HepG2 (cell line): ENCODE measurements around the gene TULP4. TPM values are rescaled to one million over a fixed set of nuclear protein-coding genes. Genes with fewer than 3 reads are reported as not detected.

Experiments used
- ARNT2 ChIP-seq: sonication (generic); formaldehyde crosslinking; IDR thresholded peaks from 2 replicates; pipeline ENCODE4 v1.8.0; 2022; ENCODE audit warnings: mild to moderate bottlenecking, low read depth, missing genetic modification reagents, moderate library complexity
- CHCHD3 ChIP-seq: sonication (generic); formaldehyde crosslinking; IDR thresholded peaks from 2 replicates; pipeline ENCODE4 v1.8.0; 2022; ENCODE audit warnings: mild to moderate bottlenecking, missing genetic modification reagents, moderate library complexity
- DRAP1 ChIP-seq: IDR thresholded peaks from 2 replicates; pipeline ENCODE4 v1.6.1; 2016; ENCODE audit warnings: missing genetic modification reagents, missing compliant biosample characterization
- ELF3 ChIP-seq: IDR thresholded peaks from 2 replicates; pipeline ENCODE4 v1.6.1; 2016; ENCODE audit warnings: missing genetic modification reagents, missing compliant biosample characterization
- FOXA3 ChIP-seq: IDR thresholded peaks from 2 replicates; pipeline ENCODE4 v1.6.1; 2016; ENCODE audit warnings: missing genetic modification reagents, missing compliant biosample characterization
- GABPB1 ChIP-seq: IDR thresholded peaks from 2 replicates; pipeline ENCODE4 v1.6.1; 2016; ENCODE audit warnings: mild to moderate bottlenecking, missing genetic modification reagents, moderate library complexity, missing compliant biosample characterization
- GATA4 ChIP-seq: sonication (generic); IDR thresholded peaks from 2 replicates; pipeline ENCODE4 v1.6.1; 2016; ENCODE audit warnings: antibody characterized with exemption, low read depth, borderline replicate concordance
- HBP1 ChIP-seq: IDR thresholded peaks from 2 replicates; pipeline ENCODE4 v1.6.1; 2016; ENCODE audit warnings: low read depth, control low read depth
- KLF11 ChIP-seq: IDR thresholded peaks from 2 replicates; pipeline ENCODE4 v1.6.1; 2016; ENCODE audit warnings: missing compliant biosample characterization
- MTA3 ChIP-seq: sonication (generic); formaldehyde crosslinking; IDR thresholded peaks from 2 replicates; pipeline ENCODE4 v1.4.0; 2020; ENCODE audit warnings: missing genetic modification reagents
- NFE2L2 ChIP-seq: fragments of 150-350 bp; IDR thresholded peaks from 2 replicates; pipeline ENCODE4 v1.6.1; 2014; ENCODE audit warnings: low read length
- POLR2A ChIP-seq, 2 experiments: IDR thresholded peaks; 2 replicates each; pipeline ENCODE4 v1.6.1; 2011; ENCODE audit warnings: low read depth in 2 of 2, low read length in 2 of 2, mild to moderate bottlenecking in 1 of 2, moderate library complexity in 1 of 2; ENCODE audit not compliant: insufficient read depth in 1 of 2
- RARA ChIP-seq: IDR thresholded peaks from 2 replicates; pipeline ENCODE4 v1.6.1; 2016; ENCODE audit warnings: missing genetic modification reagents, missing compliant biosample characterization
- SMYD3 ChIP-seq: sonication (generic); formaldehyde crosslinking; IDR thresholded peaks from 2 replicates; pipeline ENCODE4 v1.8.1; 2023; ENCODE audit warnings: mild to moderate bottlenecking, missing genetic modification reagents
- SNAPC5 ChIP-seq: sonication (generic); formaldehyde crosslinking; IDR thresholded peaks from 2 replicates; pipeline ENCODE4 v1.8.1; 2023; ENCODE audit warnings: mild to moderate bottlenecking, missing genetic modification reagents, borderline replicate concordance
- SSRP1 ChIP-seq: IDR thresholded peaks from 2 replicates; pipeline ENCODE4 v1.6.1; 2016; ENCODE audit warnings: control low read depth
- STAT5B ChIP-seq: sonication (generic); formaldehyde crosslinking; IDR thresholded peaks from 2 replicates; pipeline ENCODE4 v1.4.0; 2020; ENCODE audit warnings: missing genetic modification reagents
- TAF1 ChIP-seq: sonication (generic); formaldehyde crosslinking; IDR thresholded peaks from 2 replicates; pipeline ENCODE4 v1.4.0; 2020; ENCODE audit warnings: missing genetic modification reagents
- TBL1XR1 ChIP-seq: fragments of 150-350 bp; IDR thresholded peaks from 2 replicates; pipeline ENCODE4 v1.6.1; 2014; ENCODE audit warnings: borderline replicate concordance, low read length; ENCODE audit not compliant: partially characterized antibody
- TBX2 ChIP-seq: sonication (generic); formaldehyde crosslinking; IDR thresholded peaks from 2 replicates; pipeline ENCODE4 v1.5.0; 2020; ENCODE audit warnings: missing genetic modification reagents, mild to moderate bottlenecking, borderline replicate concordance
- YEATS2 ChIP-seq: sonication (generic); formaldehyde crosslinking; IDR thresholded peaks from 2 replicates; pipeline ENCODE4 v1.4.0; 2020; ENCODE audit warnings: missing genetic modification reagents, borderline replicate concordance
- ZBTB37 ChIP-seq: sonication (generic); formaldehyde crosslinking; IDR thresholded peaks from 2 replicates; pipeline ENCODE4 v1.4.0; 2020; ENCODE audit warnings: mild to moderate bottlenecking, missing genetic modification reagents
- ZEB1 ChIP-seq: IDR thresholded peaks from 2 replicates; pipeline ENCODE4 v1.6.1; 2012; ENCODE audit warnings: mild to moderate bottlenecking, low read depth, inconsistent platforms; ENCODE audit not compliant: insufficient replicate concordance
- ZKSCAN8 ChIP-seq: IDR thresholded peaks from 2 replicates; pipeline ENCODE4 v1.6.1; 2016; ENCODE audit warnings: borderline replicate concordance, missing genetic modification reagents, missing compliant biosample characterization
- ZNF275 ChIP-seq: sonication (generic); formaldehyde crosslinking; IDR thresholded peaks from 2 replicates; pipeline ENCODE4 v1.8.0; 2022; ENCODE audit warnings: missing genetic modification reagents, mild to moderate bottlenecking, inconsistent platforms, borderline replicate concordance
- ZNF775 ChIP-seq: sonication (generic); formaldehyde crosslinking; IDR thresholded peaks from 2 replicates; pipeline ENCODE4 v1.4.0; 2020; ENCODE audit warnings: missing genetic modification reagents, mild to moderate bottlenecking, moderate library complexity, borderline replicate concordance
- polyA plus RNA-seq, 8 experiments: library from polyadenylated mRNA; depleted of rRNA in 3 of 8; stranded (reverse) in 7 of 8; unstranded in 1 of 8; fragments of >200 nt; fragmentation: Illumina TruSeq in 4 of 8; extraction: Trizol in 4 of 8; gene quantifications; 2 replicates each; pipeline versions ENCODE4 v1.2.1 to v1.2.3, GENCODE V29; 2011 to 2016; ENCODE audit warnings: low read depth in 4 of 8, missing spikeins in 1 of 8, mixed read lengths in 1 of 8; ENCODE audit not compliant: insufficient read depth in 1 of 8
- total RNA-seq, 5 experiments: library from RNA; depleted of rRNA; stranded (reverse); fragments of >200 nt; fragmentation: Illumina TruSeq; extraction: Trizol; gene quantifications; 2 replicates each; pipeline ENCODE4 v1.2.3, GENCODE V29; 2016; ENCODE audit warnings: low read depth in 1 of 5

TULP4 gene
- total and polyA plus RNA-seq, 2 of the 13 experiments (the other 11 are each of a cell fraction or from before 2014, with no cell fraction given), result 21.1 to 122 TPM

GRCh38 chr6:158322724-158323560 is 10.7 kb downstream of the TULP4 start (continued):
- TF ChIP-seq SMYD3 (CRISPR knock-in tag), result no peak
- peak; percentile 98 for TF ChIP-seq NFE2L2
- peak; percentile 60 for TF ChIP-seq ELF3 (CRISPR knock-in tag)
- TF ChIP-seq CHCHD3, result no peak
- peak; percentile 20; the same call in 1 of the 2 replicates for TF ChIP-seq ZNF775 (CRISPR knock-in tag)
- TF ChIP-seq ZBTB37 (CRISPR knock-in tag), result no peak
- peak; percentile 74; the same call in 1 of the 2 replicates for TF ChIP-seq ZNF275 (CRISPR knock-in tag)
- TF ChIP-seq FOXA3 (CRISPR knock-in tag), result peak; percentile 87
- TF ChIP-seq ZKSCAN8 (CRISPR knock-in tag), result peak; percentile 50; the same call in 1 of the 2 replicates
- TF ChIP-seq SNAPC5 (CRISPR knock-in tag), result no peak
- TF ChIP-seq TBX2 (CRISPR knock-in tag), result peak; percentile 97
- TF ChIP-seq ZEB1, result peak; percentile 92
- peak in 1 of 2 experiments; percentile 73; a peak in 2 of 4 replicates for TF ChIP-seq POLR2A (IDR thresholded peaks at IDR 0.05; ENCODE audit: insufficient read depth in 1 of 2, low read depth in 2 of 2, low read length in 2 of 2)
- peak; percentile 36; the same call in 1 of the 2 replicates for TF ChIP-seq DRAP1
- TF ChIP-seq TBL1XR1, result peak; percentile 26
- TF ChIP-seq GATA4, result 0 out of 2 replicates have a peak, but pooled peaks have one; percentile 43
- peak; percentile 75 for TF ChIP-seq RARA (CRISPR knock-in tag)
- TF ChIP-seq STAT5B (CRISPR knock-in tag), result no peak; the same call in 1 of the 2 replicates
- no peak; the same call in 1 of the 2 replicates for TF ChIP-seq HBP1 (CRISPR knock-in tag)
- peak; percentile 75 for TF ChIP-seq ARNT2 (CRISPR knock-in tag)
- peak; percentile 31; the same call in 1 of the 2 replicates for TF ChIP-seq SSRP1 (CRISPR knock-in tag)
- no peak for TF ChIP-seq GABPB1
- TF ChIP-seq YEATS2, result no peak; the same call in 1 of the 2 replicates
- TF ChIP-seq MTA3, result no peak
- peak; percentile 76; the same call in 1 of the 2 replicates for TF ChIP-seq KLF11 (CRISPR knock-in tag)
- no peak for TF ChIP-seq TAF1 (CRISPR knock-in tag)
